ENCODE results near the gene RAB5B. TPM values are rescaled to one million over a fixed set of nuclear protein-coding genes. Genes with fewer than 3 reads are reported as not detected.
"Not testable (repeated sequence)": the region's sequence is repeated elsewhere in the genome, so short reads cannot be mapped to it uniquely, and the experiment has no call there.

The RAB5B gene
- polyA plus RNA-seq, 2 of the 4 experiments (the other 2 are of a cell fraction) = 37.2 to 90.4 TPM

- WGBS (ENCODE audit: missing lambda C conversion rate) = 2% methylated on average over 14 of the region's 15 CpGs
- H3K4me1 ChIP-seq = peaks cover 20% of the 10 kb centered on the region; the same call in 2 of the 3 replicates
- CTCF ChIA-PET = interaction anchor here (0.9 to 2.9 kb wide), 15 partner anchors 11 to 235 kb away, joined by 3 to 15 read pairs (median 6); partner anchors contain the start of gene SUOX
- TF ChIP-seq FOSB (CRISPR knock-in tag; IDR thresholded peaks at IDR 0.05) (0 out of 2 replicates have a peak, but pooled peaks have one; percentile 37), ZSCAN20 (CRISPR knock-in tag; IDR thresholded peaks at IDR 0.05) (no peak)
- peak overlapping the region; percentile 94 to 95 for H3K27ac ChIP-seq
- H3K9me3 ChIP-seq = no peaks in the 10 kb centered on the region
- ATAC-seq (peak; percentile 65 to 70), DNase-seq (ENCODE audit: low read depth in 1 of 2, low spot score in 1 of 2) (peak; percentile 56 to 60), FAIRE-seq (no peak)
- peak overlapping the region; percentile 93 for H3K4me3 ChIP-seq
- POLR2A ChIA-PET = interaction anchor here (0.6 to 1.8 kb wide), 16 partner anchors 10 to 245 kb away, joined by 3 to 8 read pairs (median 4); partner anchors contain the start of genes CD63, ESYT1, PA2G4 and PYM1
- H3K4me2 ChIP-seq = peak overlapping the region; percentile 74
Measured at GRCh38 chr12:55974308-55974730, 441 bp downstream of the RAB5B start.

GRCh38 chr12:55978393-55978792, 4.5 kb downstream of the RAB5B start:
- H3K4me3 ChIP-seq = no peak overlapping the region
- ChIA-PET CTCF (interaction anchor here (1.2 to 9.8 kb wide), 4 partner anchors 18 to 48 kb away, joined by 3 to 96 read pairs (median 7); partner anchors contain the start of gene SUOX), POLR2A (no interaction called here)
- no peak overlapping the region for H3K27ac ChIP-seq
- FAIRE-seq = no peak
- TF ChIP-seq ZSCAN20 (CRISPR knock-in tag; IDR thresholded peaks at IDR 0.05) = no peak
- TF ChIP-seq CEBPB (IDR thresholded peaks at IDR 0.05) = no peak
- no peak for TF ChIP-seq EP300 (IDR thresholded peaks at IDR 0.05)
- 99% methylated on average over 7 of the region's 7 CpGs for WGBS (ENCODE audit: missing lambda C conversion rate)
- H3K4me1 ChIP-seq = peaks cover 6% of the 10 kb centered on the region; the same call in 1 of the 3 replicates
- no peak overlapping the region for H3K4me2 ChIP-seq
- H3K9me3 ChIP-seq = no peaks in the 10 kb centered on the region
- no peak for ATAC-seq
- DNase-seq (ENCODE audit: low read depth in 1 of 2, low spot score in 1 of 2) = no peak

- no peak for ATAC-seq
- FAIRE-seq = no peak
- Histone ChIP-seq H3K4me3 (no peak overlapping the region), H3K4me2 (no peak overlapping the region), H3K27ac (no peak overlapping the region), H3K9me3 (no peaks in the 10 kb centered on the region), H3K4me1 (peaks cover 6% of the 10 kb centered on the region; the same call in 1 of the 3 replicates)
- TF ChIP-seq RARB (CRISPR knock-in tag; IDR thresholded peaks at IDR 0.05) (no peak), MAFK (IDR thresholded peaks at IDR 0.05; ENCODE audit: partially characterized antibody) (no peak)
- TF ChIP-seq, protein P1, sequence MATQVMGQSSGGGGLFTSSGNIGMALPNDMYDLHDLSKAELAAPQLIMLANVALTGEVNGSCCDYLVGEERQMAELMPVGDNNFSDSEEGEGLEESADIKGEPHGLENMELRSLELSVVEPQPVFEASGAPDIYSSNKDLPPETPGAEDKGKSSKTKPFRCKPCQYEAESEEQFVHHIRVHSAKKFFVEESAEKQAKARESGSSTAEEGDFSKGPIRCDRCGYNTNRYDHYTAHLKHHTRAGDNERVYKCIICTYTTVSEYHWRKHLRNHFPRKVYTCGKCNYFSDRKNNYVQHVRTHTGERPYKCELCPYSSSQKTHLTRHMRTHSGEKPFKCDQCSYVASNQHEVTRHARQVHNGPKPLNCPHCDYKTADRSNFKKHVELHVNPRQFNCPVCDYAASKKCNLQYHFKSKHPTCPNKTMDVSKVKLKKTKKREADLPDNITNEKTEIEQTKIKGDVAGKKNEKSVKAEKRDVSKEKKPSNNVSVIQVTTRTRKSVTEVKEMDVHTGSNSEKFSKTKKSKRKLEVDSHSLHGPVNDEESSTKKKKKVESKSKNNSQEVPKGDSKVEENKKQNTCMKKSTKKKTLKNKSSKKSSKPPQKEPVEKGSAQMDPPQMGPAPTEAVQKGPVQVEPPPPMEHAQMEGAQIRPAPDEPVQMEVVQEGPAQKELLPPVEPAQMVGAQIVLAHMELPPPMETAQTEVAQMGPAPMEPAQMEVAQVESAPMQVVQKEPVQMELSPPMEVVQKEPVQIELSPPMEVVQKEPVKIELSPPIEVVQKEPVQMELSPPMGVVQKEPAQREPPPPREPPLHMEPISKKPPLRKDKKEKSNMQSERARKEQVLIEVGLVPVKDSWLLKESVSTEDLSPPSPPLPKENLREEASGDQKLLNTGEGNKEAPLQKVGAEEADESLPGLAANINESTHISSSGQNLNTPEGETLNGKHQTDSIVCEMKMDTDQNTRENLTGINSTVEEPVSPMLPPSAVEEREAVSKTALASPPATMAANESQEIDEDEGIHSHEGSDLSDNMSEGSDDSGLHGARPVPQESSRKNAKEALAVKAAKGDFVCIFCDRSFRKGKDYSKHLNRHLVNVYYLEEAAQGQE (IDR thresholded peaks at IDR 0.05) = no peak
- 96% methylated on average over 3 of the region's 3 CpGs for WGBS (ENCODE audit: missing lambda C conversion rate)
- no peak for DNase-seq (ENCODE audit: low read depth in 1 of 2, low spot score in 1 of 2)
- CTCF ChIA-PET = interaction anchor here (0.8 to 9.8 kb wide), 2 partner anchors 19 to 51 kb away, joined by 3 to 96 read pairs; partner anchors contain the start of gene SUOX
- POLR2A ChIA-PET = no interaction called here
Measured at GRCh38 chr12:55979069-55979468, 5.2 kb downstream of the RAB5B start.

DNA sequence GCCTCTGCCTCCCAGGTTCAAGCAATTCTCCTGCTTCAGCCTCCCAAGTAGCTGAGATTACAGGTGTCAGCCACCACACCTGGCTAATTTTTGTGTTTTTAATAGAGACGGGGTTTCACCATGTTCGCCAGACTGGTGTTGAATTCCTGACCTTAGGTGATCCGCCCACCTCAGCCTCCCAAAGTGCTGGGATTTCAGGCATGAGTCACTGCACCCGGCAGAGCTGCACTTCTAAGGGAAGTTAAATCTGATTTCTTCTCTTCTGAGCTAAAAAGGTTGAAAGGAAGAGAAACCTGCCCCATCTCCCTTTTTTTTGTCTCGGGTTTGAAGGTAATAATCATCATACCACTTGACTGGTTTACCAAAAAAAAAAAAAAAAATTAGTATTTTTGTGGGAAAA, 8.0 kb downstream of the RAB5B start:
- WGBS (ENCODE audit: missing lambda C conversion rate) = 81% methylated on average over 5 of the region's 5 CpGs
- POLR2A ChIA-PET; H3K4me2 ChIP-seq; H3K4me1 ChIP-seq; DNase-seq (ENCODE audit: low read depth in 1 of 2, low spot score in 1 of 2); ATAC-seq; H3K9me3 ChIP-seq; H3K27ac ChIP-seq; FAIRE-seq; H3K4me3 ChIP-seq: not testable (repeated sequence)
- CTCF ChIA-PET = interaction anchor here (0.6 to 9.8 kb wide), 8 partner anchors 8 to 243 kb away, joined by 3 to 96 read pairs (median 4); partner anchors contain the start of genes RAB5B and SUOX

GRCh38 chr12:55982319-55982936, 8.6 kb downstream of the RAB5B start:
- no peaks in the 10 kb centered on the region for H3K4me1 ChIP-seq
- ChIA-PET POLR2A (interaction anchor here (0.6 kb wide), 1 partner anchor 9 kb away, joined by 3 read pairs; the partner anchor contains the start of gene RAB5B), CTCF (interaction anchor here (1.0 to 9.8 kb wide), 10 partner anchors 9 to 243 kb away, joined by 3 to 96 read pairs (median 4); partner anchors contain the start of gene SUOX)
- ATAC-seq (no peak), DNase-seq (ENCODE audit: low read depth in 1 of 2, low spot score in 1 of 2) (no peak), FAIRE-seq (no peak)
- no peaks in the 10 kb centered on the region for H3K9me3 ChIP-seq
- no peak overlapping the region for H3K27ac ChIP-seq
- WGBS (ENCODE audit: missing lambda C conversion rate) = 85% methylated on average over 3 of the region's 3 CpGs
- no peak overlapping the region for H3K4me3 ChIP-seq
- no peak overlapping the region for H3K4me2 ChIP-seq
- no peak for TF ChIP-seq JUNB (IDR thresholded peaks at IDR 0.05)
- no peak for TF ChIP-seq CEBPB (IDR thresholded peaks at IDR 0.05)
- no peak for TF ChIP-seq ZSCAN20 (CRISPR knock-in tag; IDR thresholded peaks at IDR 0.05)
- TF ChIP-seq, protein P2, sequence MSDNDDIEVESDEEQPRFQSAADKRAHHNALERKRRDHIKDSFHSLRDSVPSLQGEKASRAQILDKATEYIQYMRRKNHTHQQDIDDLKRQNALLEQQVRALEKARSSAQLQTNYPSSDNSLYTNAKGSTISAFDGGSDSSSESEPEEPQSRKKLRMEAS (IDR thresholded peaks at IDR 0.05) = no peak
- TF ChIP-seq E2F6 (IDR thresholded peaks at IDR 0.05; ENCODE audit: borderline replicate concordance, low read depth) = no peak
- TF ChIP-seq GATA3 (IDR thresholded peaks at IDR 0.05; ENCODE audit: borderline replicate concordance) = no peak
- no peak for TF ChIP-seq PHF8 (IDR thresholded peaks at IDR 0.05; ENCODE audit: borderline replicate concordance, low read depth)
- TF ChIP-seq ZC3H11A (IDR thresholded peaks at IDR 0.05) = no peak
- no peak for TF ChIP-seq BCL3 (IDR thresholded peaks at IDR 0.05)
- no peak for TF ChIP-seq CBX8 (IDR thresholded peaks at IDR 0.05)
- TF ChIP-seq USF2 (IDR thresholded peaks at IDR 0.05) = no peak
- TF ChIP-seq ZNF302 (CRISPR knock-in tag; IDR thresholded peaks at IDR 0.05) = no peak
- TF ChIP-seq KDM1A (IDR thresholded peaks at IDR 0.05; ENCODE audit: low read depth) = no peak
